A172 (cell line): ENCODE results near the gene FAM131C. TPM values are rescaled to one million over a fixed set of nuclear protein-coding genes. Genes with fewer than 3 reads are reported as not detected.
"Not testable (repeated sequence)": the region's sequence is repeated elsewhere in the genome, so short reads cannot be mapped to it uniquely, and the experiment has no call there.

Experiments
- DNase-seq: peaks from one replicate; pipeline ENCODE4 v3.0.0-alpha.2; 2015; ENCODE audit warnings: low spot score
- total RNA-seq: library from RNA; depleted of rRNA; stranded (reverse); fragments of >200 nt; shearing (Covaris generic); gene quantifications from 2 replicates; pipeline ENCODE4 v1.2.3, GENCODE V29; 2014

FAM131C gene
- total RNA-seq, 1 experiment from 2014 or later: 1.8 TPM

GRCh38 chr1:16076865-16077238 lies 3.4 kb upstream of the FAM131C start:
- peak; percentile 63 for DNase-seq

- DNase-seq: peak; percentile 90
These were observed 2.8 kb upstream of the FAM131C start for GRCh38 chr1:16076031-16076864.

- DNase-seq: peak; percentile 49
These were observed 2.0 kb upstream of the FAM131C start for GRCh38 chr1:16075337-16076030.

GRCh38 chr1:16074217-16074616 lies 766 bp upstream of the FAM131C start:
- no peak for DNase-seq

- no peak for DNase-seq
These were observed 601 bp downstream of the FAM131C start for GRCh38 chr1:16072616-16073484.

- DNase-seq: no peak
These were observed 1.4 kb downstream of the FAM131C start for GRCh38 chr1:16072095-16072494.

- DNase-seq: no peak
These were observed 1.8 kb downstream of the FAM131C start for GRCh38 chr1:16071614-16072013.

- DNase-seq: no peak
These were observed 2.7 kb downstream of the FAM131C start for GRCh38 chr1:16070640-16071355.

GRCh38 chr1:16068356-16069270 lies 4.8 kb downstream of the FAM131C start:
- no peak for DNase-seq

GRCh38 chr1:16067933-16068332 lies 5.5 kb downstream of the FAM131C start:
- no peak for DNase-seq

GRCh38 chr1:16067127-16067768 lies 6.2 kb downstream of the FAM131C start:
- DNase-seq: no peak

- DNase-seq: no peak
These were observed 7.2 kb downstream of the FAM131C start for GRCh38 chr1:16066245-16066644.

GRCh38 chr1:16065269-16065576 lies 8.2 kb downstream of the FAM131C start:
- no peak for DNase-seq

GRCh38 chr1:16064536-16065268 lies 8.7 kb downstream of the FAM131C start:
- DNase-seq: no peak

- no peak for DNase-seq
These were observed 9.5 kb downstream of the FAM131C start for GRCh38 chr1:16063921-16064320.

GRCh38 chr1:16063226-16063829 lies 10.1 kb downstream of the FAM131C start:
- DNase-seq: no peak

GRCh38 chr1:16062687-16063075 lies 10.8 kb downstream of the FAM131C start:
- DNase-seq: not testable (repeated sequence)

GRCh38 chr1:16061989-16062686 lies 11.3 kb downstream of the FAM131C start:
- DNase-seq: not testable (repeated sequence)
